HepG2 (cell line): Measurements from ENCODE around the gene LCN1.

Experiments used
- CTCF ChIP-seq: sonication (generic); formaldehyde crosslinking; IDR thresholded peaks from 2 replicates; pipeline ENCODE4 v1.5.0; 2020; ENCODE audit warnings: mild to moderate bottlenecking, missing genetic modification reagents, moderate library complexity
- HNRNPUL1 ChIP-seq: fragments of 200-400 bp; formaldehyde crosslinking; IDR thresholded peaks from 2 replicates; pipeline ENCODE4 v1.6.1; 2017; ENCODE audit warnings: low read depth, mild to moderate bottlenecking, low read length, moderate library complexity
- SP5 ChIP-seq: IDR thresholded peaks from 2 replicates; pipeline ENCODE4 v1.6.1; 2016; ENCODE audit warnings: low read depth, borderline replicate concordance
- YEATS2 ChIP-seq: sonication (generic); formaldehyde crosslinking; IDR thresholded peaks from 2 replicates; pipeline ENCODE4 v1.4.0; 2020; ENCODE audit warnings: missing genetic modification reagents, borderline replicate concordance
- ZNF30 ChIP-seq: sonication (generic); formaldehyde crosslinking; IDR thresholded peaks from 2 replicates; pipeline ENCODE4 v1.5.0; 2020; ENCODE audit warnings: mild to moderate bottlenecking, missing genetic modification reagents
- ZSCAN30 ChIP-seq: sonication (generic); formaldehyde crosslinking; IDR thresholded peaks from 2 replicates; pipeline ENCODE4 v1.5.0; 2020; ENCODE audit warnings: mild to moderate bottlenecking, missing genetic modification reagents
- TF ChIP-seq, protein P1 (sequence below): sonication (generic); formaldehyde crosslinking; IDR thresholded peaks from 2 replicates; pipeline ENCODE4 v1.5.1; 2020; ENCODE audit warnings: mild to moderate bottlenecking, missing genetic modification reagents, moderate library complexity

GRCh38 chr9:135526730-135527571 lies 5.7 kb downstream of the LCN1 start:
- no peak for TF ChIP-seq ZNF30 (CRISPR knock-in tag)
- no peak for TF ChIP-seq YEATS2 (CRISPR knock-in tag)
- TF ChIP-seq ZSCAN30 (CRISPR knock-in tag), result no peak
- no peak for TF ChIP-seq HNRNPUL1
- no peak for TF ChIP-seq SP5 (CRISPR knock-in tag)
- TF ChIP-seq CTCF (CRISPR knock-in tag), result no peak
- TF ChIP-seq, protein P1, sequence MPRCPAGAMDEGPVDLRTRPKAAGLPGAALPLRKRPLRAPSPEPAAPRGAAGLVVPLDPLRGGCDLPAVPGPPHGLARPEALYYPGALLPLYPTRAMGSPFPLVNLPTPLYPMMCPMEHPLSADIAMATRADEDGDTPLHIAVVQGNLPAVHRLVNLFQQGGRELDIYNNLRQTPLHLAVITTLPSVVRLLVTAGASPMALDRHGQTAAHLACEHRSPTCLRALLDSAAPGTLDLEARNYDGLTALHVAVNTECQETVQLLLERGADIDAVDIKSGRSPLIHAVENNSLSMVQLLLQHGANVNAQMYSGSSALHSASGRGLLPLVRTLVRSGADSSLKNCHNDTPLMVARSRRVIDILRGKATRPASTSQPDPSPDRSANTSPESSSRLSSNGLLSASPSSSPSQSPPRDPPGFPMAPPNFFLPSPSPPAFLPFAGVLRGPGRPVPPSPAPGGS (CRISPR knock-in tag), result no peak
